ENCODE measurements around the gene DAPP1. TPM values are rescaled to one million over a fixed set of nuclear protein-coding genes. Genes with fewer than 3 reads are reported as not detected.

DAPP1 gene
- polyA plus RNA-seq, 2 of the 4 experiments (the other 2 are of a cell fraction) = 0.03 TPM; not detected in 1

DNA sequence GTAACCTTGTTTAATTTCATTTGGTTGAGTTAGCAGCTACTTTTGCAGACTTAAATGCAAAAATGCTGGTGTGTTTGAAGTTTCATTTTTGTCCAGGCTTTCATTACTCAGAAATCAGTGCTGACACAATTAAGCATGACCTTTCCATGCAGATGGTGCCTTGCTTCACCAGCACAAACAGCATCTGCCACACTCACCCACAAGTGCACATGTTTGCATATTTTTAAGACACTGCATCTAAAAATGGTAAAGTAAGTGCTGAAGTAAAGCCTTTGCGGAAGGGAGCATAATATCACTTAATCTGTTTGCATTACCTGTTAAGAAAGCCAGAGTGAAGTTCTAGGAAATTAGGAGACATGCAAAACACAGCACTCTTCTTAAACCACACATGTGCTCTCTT is 7.3 kb upstream of the DAPP1 start:
- Histone ChIP-seq H3K27ac (no peak overlapping the region), H3K4me2 (no peak overlapping the region), H3K4me1 (no peaks in the 10 kb centered on the region), H3K4me3 (no peak overlapping the region), H3K9me3 (no peaks in the 10 kb centered on the region)
- ATAC-seq (no peak), DNase-seq (ENCODE audit: low read depth in 1 of 2, low spot score in 1 of 2) (no peak), FAIRE-seq (no peak)
- CTCF ChIA-PET = interaction anchor here (1.1 to 2.8 kb wide), 10 partner anchors 10 to 258 kb away, joined by 3 to 33 read pairs (median 6); partner anchors contain the start of gene TRMT10A
- WGBS (ENCODE audit: missing lambda C conversion rate) = 86% methylated on average over 1 of the region's 1 CpG
- TF ChIP-seq TFCP2L1 (CRISPR knock-in tag; IDR thresholded peaks at IDR 0.05) (no peak), ESRRA (IDR thresholded peaks at IDR 0.05; ENCODE audit: borderline replicate concordance, low read length) (no peak), HDAC2 (IDR thresholded peaks at IDR 0.05) (no peak), CHD4 (IDR thresholded peaks at IDR 0.05; ENCODE audit: borderline replicate concordance) (no peak), HOXA7 (CRISPR knock-in tag; IDR thresholded peaks at IDR 0.05) (no peak), FOSB (CRISPR knock-in tag; IDR thresholded peaks at IDR 0.05) (no peak), ZFP36 (IDR thresholded peaks at IDR 0.05; ENCODE audit: borderline replicate concordance, partially characterized antibody) (no peak), MAFK (IDR thresholded peaks at IDR 0.05; ENCODE audit: partially characterized antibody) (no peak), HOXB5 (CRISPR knock-in tag; IDR thresholded peaks at IDR 0.05) (no peak)
- TF ChIP-seq, protein P1, sequence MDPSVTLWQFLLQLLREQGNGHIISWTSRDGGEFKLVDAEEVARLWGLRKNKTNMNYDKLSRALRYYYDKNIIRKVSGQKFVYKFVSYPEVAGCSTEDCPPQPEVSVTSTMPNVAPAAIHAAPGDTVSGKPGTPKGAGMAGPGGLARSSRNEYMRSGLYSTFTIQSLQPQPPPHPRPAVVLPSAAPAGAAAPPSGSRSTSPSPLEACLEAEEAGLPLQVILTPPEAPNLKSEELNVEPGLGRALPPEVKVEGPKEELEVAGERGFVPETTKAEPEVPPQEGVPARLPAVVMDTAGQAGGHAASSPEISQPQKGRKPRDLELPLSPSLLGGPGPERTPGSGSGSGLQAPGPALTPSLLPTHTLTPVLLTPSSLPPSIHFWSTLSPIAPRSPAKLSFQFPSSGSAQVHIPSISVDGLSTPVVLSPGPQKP (IDR thresholded peaks at IDR 0.05; ENCODE audit: low read depth, low read length) = no peak
- POLR2A ChIA-PET = interaction anchor here (1.0 kb wide), 1 partner anchor 140 kb away, joined by 3 read pairs; no protein-coding TSS in a partner anchor

DNA sequence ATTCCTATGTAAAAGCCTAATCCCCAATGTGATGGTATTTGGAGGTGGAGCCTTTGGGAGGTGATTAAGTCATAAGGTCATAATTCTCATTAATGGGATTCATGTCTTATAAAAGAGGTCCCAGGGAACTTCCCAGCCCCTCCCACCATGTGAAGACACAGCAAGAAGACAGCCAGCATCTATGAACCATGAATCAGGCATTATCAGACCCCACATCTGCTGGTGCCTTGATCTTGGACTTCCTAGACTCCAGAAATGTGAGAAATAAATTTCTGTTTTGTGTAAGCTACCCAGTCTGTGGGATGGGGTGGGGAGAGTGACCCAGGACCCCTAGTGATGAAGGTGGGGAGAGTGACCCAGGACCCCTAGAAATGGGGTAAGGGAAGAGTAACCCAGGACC is 6.1 kb upstream of the DAPP1 start:
- FAIRE-seq (no peak), DNase-seq (ENCODE audit: low read depth in 1 of 2, low spot score in 1 of 2) (no peak), ATAC-seq (no peak)
- no peak overlapping the region for H3K4me2 ChIP-seq
- no peak overlapping the region for H3K27ac ChIP-seq
- TF ChIP-seq MAX (IDR thresholded peaks at IDR 0.05) (no peak), HOXA7 (CRISPR knock-in tag; IDR thresholded peaks at IDR 0.05) (no peak), KDM1A (IDR thresholded peaks at IDR 0.05; ENCODE audit: low read depth) (no peak), RNF2 (IDR thresholded peaks at IDR 0.05; ENCODE audit: borderline replicate concordance, low read depth) (no peak), EP300 (IDR thresholded peaks at IDR 0.05) (no peak), ZFP36 (IDR thresholded peaks at IDR 0.05; ENCODE audit: borderline replicate concordance, partially characterized antibody) (no peak), NR3C1 (IDR thresholded peaks at IDR 0.05) (no peak), HOXB5 (CRISPR knock-in tag; IDR thresholded peaks at IDR 0.05) (no peak), JUNB (IDR thresholded peaks at IDR 0.05) (no peak), KDM5A (IDR thresholded peaks at IDR 0.05) (no peak), POLR2A (IDR thresholded peaks at IDR 0.05; ENCODE audit: low read length) (no peak), SREBF2 (IDR thresholded peaks at IDR 0.05) (no peak), POLR2AphosphoS2 (conservative IDR thresholded peaks at IDR 0.05; ENCODE audit: low read length) (no peak)
- TF ChIP-seq, protein P2, sequence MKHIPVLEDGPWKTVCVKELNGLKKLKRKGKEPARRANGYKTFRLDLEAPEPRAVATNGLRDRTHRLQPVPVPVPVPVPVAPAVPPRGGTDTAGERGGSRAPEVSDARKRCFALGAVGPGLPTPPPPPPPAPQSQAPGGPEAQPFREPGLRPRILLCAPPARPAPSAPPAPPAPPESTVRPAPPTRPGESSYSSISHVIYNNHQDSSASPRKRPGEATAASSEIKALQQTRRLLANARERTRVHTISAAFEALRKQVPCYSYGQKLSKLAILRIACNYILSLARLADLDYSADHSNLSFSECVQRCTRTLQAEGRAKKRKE (CRISPR knock-in tag; IDR thresholded peaks at IDR 0.05; ENCODE audit: low read depth) = no peak
- TF ChIP-seq, protein P3, sequence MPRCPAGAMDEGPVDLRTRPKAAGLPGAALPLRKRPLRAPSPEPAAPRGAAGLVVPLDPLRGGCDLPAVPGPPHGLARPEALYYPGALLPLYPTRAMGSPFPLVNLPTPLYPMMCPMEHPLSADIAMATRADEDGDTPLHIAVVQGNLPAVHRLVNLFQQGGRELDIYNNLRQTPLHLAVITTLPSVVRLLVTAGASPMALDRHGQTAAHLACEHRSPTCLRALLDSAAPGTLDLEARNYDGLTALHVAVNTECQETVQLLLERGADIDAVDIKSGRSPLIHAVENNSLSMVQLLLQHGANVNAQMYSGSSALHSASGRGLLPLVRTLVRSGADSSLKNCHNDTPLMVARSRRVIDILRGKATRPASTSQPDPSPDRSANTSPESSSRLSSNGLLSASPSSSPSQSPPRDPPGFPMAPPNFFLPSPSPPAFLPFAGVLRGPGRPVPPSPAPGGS (IDR thresholded peaks at IDR 0.05) = no peak
- ChIA-PET POLR2A (no interaction called here), CTCF (interaction anchor here (1.6 kb wide), 2 partner anchors 74 to 137 kb away, joined by 3 to 4 read pairs; no protein-coding TSS in a partner anchor)
- H3K4me3 ChIP-seq = no peak overlapping the region
- no peaks in the 10 kb centered on the region for H3K9me3 ChIP-seq
- no peaks in the 10 kb centered on the region for H3K4me1 ChIP-seq

- Histone ChIP-seq H3K9me3 (no peaks in the 10 kb centered on the region), H3K27ac (no peak overlapping the region), H3K4me1 (no peaks in the 10 kb centered on the region), H3K4me3 (no peak overlapping the region), H3K4me2 (no peak overlapping the region)
- ATAC-seq = no peak
- ChIA-PET CTCF (interaction anchor here (1.2 to 1.6 kb wide), 5 partner anchors 10 to 248 kb away, joined by 3 to 7 read pairs (median 3); no protein-coding TSS in a partner anchor), POLR2A (no interaction called here)
- no peak for DNase-seq (ENCODE audit: low read depth in 1 of 2, low spot score in 1 of 2)
- FAIRE-seq = no peak
- WGBS (ENCODE audit: missing lambda C conversion rate) = 0% methylated on average over 1 of the region's 1 CpG
- TF ChIP-seq HMGXB4 (CRISPR knock-in tag; IDR thresholded peaks at IDR 0.05; ENCODE audit: borderline replicate concordance) = no peak
- no peak for TF ChIP-seq EP300 (IDR thresholded peaks at IDR 0.05)
- TF ChIP-seq RAD21 (conservative IDR thresholded peaks at IDR 0.05 in 1 of 2, IDR thresholded peaks at IDR 0.05 in 1 of 2) = no peak
- no peak for TF ChIP-seq NFE2L2 (conservative IDR thresholded peaks at IDR 0.05; ENCODE audit: low read length)
- TF ChIP-seq KDM5A (IDR thresholded peaks at IDR 0.05) = no peak
- no peak for TF ChIP-seq CHD2 (IDR thresholded peaks at IDR 0.05; ENCODE audit: low read length, partially characterized antibody)
- no peak for TF ChIP-seq CBX2 (IDR thresholded peaks at IDR 0.05; ENCODE audit: borderline replicate concordance, low read depth)
- TF ChIP-seq, protein P3 (IDR thresholded peaks at IDR 0.05) = no peak
These were observed 5.5 kb upstream of the DAPP1 start for GRCh38 chr4:99811117-99811516.

Data from A549 (cell line).